Lower lobe of right lung (tissue), 2 donors: ENCODE results near the gene EID3. TPM values are rescaled to one million over a fixed set of nuclear protein-coding genes. Genes with fewer than 3 reads are reported as not detected.

Experiments
- ATAC-seq, 2 donors: fragments of 200-7000 bp; cut with Tn5 transposase; one replicate each; pipeline ENCODE4 v1.9.1; 2020 to 2022; ENCODE audit warnings: mild to moderate bottlenecking in 2 of 2, moderate library complexity in 2 of 2
- DNase-seq: peaks from one replicate; pipeline ENCODE4 v3.0.0-alpha.2; 2020
- H3K27ac ChIP-seq: fragments of 200-600 bp; one replicate; pipeline ENCODE4 v1.8.0; 2022
- H3K27me3 ChIP-seq: fragments of 200-600 bp; one replicate; pipeline ENCODE4 v1.8.0; 2022; ENCODE audit warnings: low read depth
- H3K36me3 ChIP-seq: fragments of 200-600 bp; one replicate; pipeline ENCODE4 v1.8.0; 2022; ENCODE audit warnings: mild to moderate bottlenecking
- H3K4me1 ChIP-seq: fragments of 200-600 bp; one replicate; pipeline ENCODE4 v1.8.0; 2022
- H3K4me3 ChIP-seq: fragments of 200-600 bp; one replicate; pipeline ENCODE4 v1.8.0; 2022; ENCODE audit warnings: mild to moderate bottlenecking
- H3K9me3 ChIP-seq: fragments of 200-600 bp; one replicate; pipeline ENCODE4 v1.8.0; 2022
- intact Hi-C: fragments of 100-400 bp; cut with DNase I; formaldehyde crosslinking; loops from one replicate; pipeline ENCODE4 v1.11.0; 2022
- total RNA-seq: library from RNA; stranded (reverse); fragmentation: NEBNext Ultra II Directional; extraction: Animal tissue kit (Norgen Biotek cat#: 25700); gene quantifications from one replicate; pipeline ENCODE4 v1.2.1, GENCODE V29; 2021
- TF ChIP-seq, protein P1 (sequence below): fragments of 200-600 bp; IDR thresholded peaks from one replicate; pipeline ENCODE4 v1.8.0; 2022; ENCODE audit warnings: antibody characterized with exemption, mild to moderate bottlenecking
- donor health status: DM: no; HTN: yes; CAD: no; lungs with severe emphysema.

Gene EID3
- total RNA-seq, 1 donor from 2014 or later: 3.3 TPM

DNA sequence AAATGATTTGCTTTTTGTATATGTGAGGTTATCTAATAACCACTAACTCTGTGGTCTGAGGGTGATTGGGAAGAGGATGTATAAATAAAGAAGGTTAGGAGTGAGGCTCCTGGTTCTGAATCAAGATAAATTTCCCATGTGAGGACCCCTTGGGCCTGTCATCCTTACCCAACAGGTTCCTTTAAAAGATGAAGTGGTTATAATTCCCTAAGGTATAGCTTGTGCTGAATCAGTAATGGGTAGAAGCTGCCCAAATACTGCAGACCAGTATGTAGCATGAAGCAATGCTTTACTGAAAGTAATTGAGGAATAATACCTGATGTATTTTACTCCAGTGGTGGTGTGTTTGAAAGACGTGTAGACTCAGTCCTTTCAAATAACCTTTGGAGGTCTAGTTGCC, 8.7 kb downstream of the EID3 start:
- ATAC-seq: no peak
- H3K27ac ChIP-seq: no peak overlapping the region
- H3K4me1 ChIP-seq: peaks cover 15% of the 10 kb centered on the region
- DNase-seq: no peak
- no peak overlapping the region for H3K4me3 ChIP-seq
- H3K27me3 ChIP-seq: no peaks in the 10 kb centered on the region
- no peaks in the 10 kb centered on the region for H3K9me3 ChIP-seq
- TF ChIP-seq, protein P1, sequence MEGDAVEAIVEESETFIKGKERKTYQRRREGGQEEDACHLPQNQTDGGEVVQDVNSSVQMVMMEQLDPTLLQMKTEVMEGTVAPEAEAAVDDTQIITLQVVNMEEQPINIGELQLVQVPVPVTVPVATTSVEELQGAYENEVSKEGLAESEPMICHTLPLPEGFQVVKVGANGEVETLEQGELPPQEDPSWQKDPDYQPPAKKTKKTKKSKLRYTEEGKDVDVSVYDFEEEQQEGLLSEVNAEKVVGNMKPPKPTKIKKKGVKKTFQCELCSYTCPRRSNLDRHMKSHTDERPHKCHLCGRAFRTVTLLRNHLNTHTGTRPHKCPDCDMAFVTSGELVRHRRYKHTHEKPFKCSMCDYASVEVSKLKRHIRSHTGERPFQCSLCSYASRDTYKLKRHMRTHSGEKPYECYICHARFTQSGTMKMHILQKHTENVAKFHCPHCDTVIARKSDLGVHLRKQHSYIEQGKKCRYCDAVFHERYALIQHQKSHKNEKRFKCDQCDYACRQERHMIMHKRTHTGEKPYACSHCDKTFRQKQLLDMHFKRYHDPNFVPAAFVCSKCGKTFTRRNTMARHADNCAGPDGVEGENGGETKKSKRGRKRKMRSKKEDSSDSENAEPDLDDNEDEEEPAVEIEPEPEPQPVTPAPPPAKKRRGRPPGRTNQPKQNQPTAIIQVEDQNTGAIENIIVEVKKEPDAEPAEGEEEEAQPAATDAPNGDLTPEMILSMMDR: no peak
- H3K36me3 ChIP-seq: peaks cover 71% of the 10 kb centered on the region
- intact Hi-C loops: no loop called here

DNA sequence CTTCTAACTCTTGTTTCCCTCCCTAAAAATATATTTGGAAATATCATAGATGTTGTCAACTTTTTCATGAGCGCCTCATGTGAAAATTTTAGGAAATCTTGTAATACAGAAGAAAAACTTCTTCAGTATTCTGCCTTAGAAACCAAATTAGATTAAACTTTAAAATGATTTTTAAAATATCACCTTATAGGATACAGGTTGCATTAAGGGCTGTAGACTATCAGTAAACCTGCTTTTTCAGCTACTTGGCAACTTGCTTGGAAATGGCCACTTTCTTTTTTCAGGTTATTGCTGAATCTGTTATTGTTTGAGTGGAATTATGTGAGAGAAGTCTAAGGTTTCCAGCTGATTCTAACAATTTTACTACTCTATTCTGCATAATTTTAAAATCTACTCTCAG, 9.1 kb downstream of the EID3 start:
- Histone ChIP-seq H3K4me3 (no peak overlapping the region), H3K36me3 (peaks cover 75% of the 10 kb centered on the region), H3K27ac (no peak overlapping the region), H3K27me3 (no peaks in the 10 kb centered on the region), H3K9me3 (no peaks in the 10 kb centered on the region), H3K4me1 (peaks cover 10% of the 10 kb centered on the region)
- ATAC-seq: no peak
- TF ChIP-seq, protein P1: no peak
- DNase-seq: no peak
- intact Hi-C loops: no loop called here

DNA sequence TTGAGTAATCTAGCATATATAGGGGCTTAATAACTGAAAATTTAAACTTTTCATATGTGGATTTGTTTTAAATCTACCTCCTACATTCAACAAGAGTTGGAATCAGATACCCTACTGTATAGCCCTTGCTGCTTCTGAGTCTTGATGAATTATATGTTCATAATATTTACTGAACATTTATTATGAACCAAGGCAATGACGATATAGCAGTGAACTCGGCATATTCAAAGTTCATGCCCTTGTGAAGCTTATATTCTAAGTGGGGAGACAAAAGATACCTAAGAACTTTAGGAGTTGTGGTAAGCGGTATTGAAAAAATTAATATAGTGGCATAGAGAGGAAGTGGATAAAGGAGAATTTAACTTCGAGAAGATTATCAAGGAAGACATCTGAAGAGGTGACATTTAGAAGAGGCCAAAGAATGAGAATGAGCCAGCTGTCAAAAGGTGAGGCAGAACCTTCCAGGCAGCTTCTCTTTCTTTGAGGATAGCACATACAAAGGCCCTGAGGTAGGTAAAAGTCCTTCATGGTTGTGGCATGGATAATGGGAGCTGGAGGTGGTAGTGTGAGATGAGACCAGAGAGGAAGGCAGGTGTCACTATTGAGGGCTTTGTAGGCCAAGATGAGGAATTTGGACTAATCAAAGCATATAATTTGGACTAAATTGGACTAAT, 10.2 kb downstream of the EID3 start:
- no peaks in the 10 kb centered on the region for H3K9me3 ChIP-seq
- peaks cover 86% of the 10 kb centered on the region for H3K36me3 ChIP-seq
- H3K4me3 ChIP-seq: no peak overlapping the region
- intact Hi-C loops: no loop called here
- no peak for DNase-seq
- no peak overlapping the region for H3K27ac ChIP-seq
- H3K4me1 ChIP-seq: peaks cover 8% of the 10 kb centered on the region
- H3K27me3 ChIP-seq: no peaks in the 10 kb centered on the region
- TF ChIP-seq, protein P1: no peak
- ATAC-seq: no peak

DNA sequence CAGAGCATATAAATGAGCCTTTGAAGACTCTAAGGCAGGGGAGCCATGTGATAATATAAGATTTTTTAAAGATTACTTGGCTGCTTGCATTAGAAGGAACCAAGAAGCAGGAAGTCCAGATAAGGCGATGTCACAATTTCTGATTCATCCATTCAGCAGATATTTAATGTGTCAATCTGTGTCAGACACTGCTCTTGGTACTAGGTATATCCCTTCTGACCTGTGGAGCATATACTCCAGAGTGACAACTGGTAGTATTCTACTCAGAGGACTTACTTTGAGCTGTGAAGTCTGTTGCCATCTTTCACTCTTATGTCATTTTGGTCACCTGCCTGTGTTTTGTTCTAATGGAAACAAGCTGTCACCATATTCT, 10.7 kb downstream of the EID3 start:
- no peak for DNase-seq
- Histone ChIP-seq H3K27ac (no peak overlapping the region), H3K9me3 (no peaks in the 10 kb centered on the region), H3K4me3 (no peak overlapping the region), H3K4me1 (peaks cover 8% of the 10 kb centered on the region), H3K27me3 (no peaks in the 10 kb centered on the region), H3K36me3 (peaks cover 91% of the 10 kb centered on the region)
- no peak for ATAC-seq
- intact Hi-C loops: no loop called here
- TF ChIP-seq, protein P1: no peak

DNA sequence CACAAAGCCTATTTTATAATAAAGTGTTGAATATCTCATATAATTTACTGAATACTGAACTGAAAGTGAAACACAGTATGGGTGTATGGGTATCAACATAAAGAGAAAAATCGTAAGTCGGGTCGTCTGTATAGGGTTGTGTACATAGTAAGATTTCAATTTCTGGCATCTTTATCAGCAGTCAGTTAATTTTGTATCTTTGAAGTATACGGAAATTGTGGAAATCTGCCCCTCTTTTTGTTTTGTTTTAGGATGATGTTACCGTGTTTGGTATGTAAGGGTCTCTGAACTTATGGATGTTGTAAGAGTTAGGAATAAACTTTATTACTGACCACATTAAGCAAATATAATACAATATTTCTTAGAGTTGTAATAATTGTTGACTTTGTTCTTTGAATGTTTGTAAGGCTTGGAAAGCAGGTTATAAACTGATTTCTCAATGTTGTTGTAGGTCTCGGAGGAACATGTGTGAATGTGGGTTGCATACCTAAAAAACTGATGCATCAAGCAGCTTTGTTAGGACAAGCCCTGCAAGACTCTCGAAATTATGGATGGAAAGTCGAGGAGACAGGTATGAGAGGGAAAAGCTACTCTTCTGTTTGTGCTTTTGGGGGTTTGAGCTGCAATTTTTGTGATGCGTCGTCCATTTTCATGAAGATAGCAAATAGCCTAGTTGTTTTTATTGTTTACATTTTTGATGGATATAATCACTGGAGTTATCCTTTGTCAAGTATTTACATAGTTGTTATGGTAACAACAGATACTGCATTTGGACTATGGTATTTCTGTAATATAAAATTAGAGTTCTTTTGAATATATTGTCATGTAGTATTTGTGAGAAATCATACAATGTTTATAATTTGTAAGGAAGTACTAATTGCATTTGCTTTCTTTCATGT, 12.0 kb downstream of the EID3 start:
- Histone ChIP-seq H3K27me3 (no peaks in the 10 kb centered on the region), H3K36me3 (peaks cover 100% of the 10 kb centered on the region), H3K4me3 (no peak overlapping the region), H3K4me1 (peaks cover 8% of the 10 kb centered on the region), H3K9me3 (no peaks in the 10 kb centered on the region), H3K27ac (no peak overlapping the region)
- DNase-seq: no peak
- intact Hi-C loops: no loop called here
- TF ChIP-seq, protein P1: no peak
- ATAC-seq: no peak
